COLO829 (cell line): ENCODE results near the gene SPON2.

Experiments used
- DNase-seq: peaks from one replicate; pipeline ENCODE4 v3.0.0; 2012; ENCODE audit warnings: low spot score

The SPON2 gene

DNA sequence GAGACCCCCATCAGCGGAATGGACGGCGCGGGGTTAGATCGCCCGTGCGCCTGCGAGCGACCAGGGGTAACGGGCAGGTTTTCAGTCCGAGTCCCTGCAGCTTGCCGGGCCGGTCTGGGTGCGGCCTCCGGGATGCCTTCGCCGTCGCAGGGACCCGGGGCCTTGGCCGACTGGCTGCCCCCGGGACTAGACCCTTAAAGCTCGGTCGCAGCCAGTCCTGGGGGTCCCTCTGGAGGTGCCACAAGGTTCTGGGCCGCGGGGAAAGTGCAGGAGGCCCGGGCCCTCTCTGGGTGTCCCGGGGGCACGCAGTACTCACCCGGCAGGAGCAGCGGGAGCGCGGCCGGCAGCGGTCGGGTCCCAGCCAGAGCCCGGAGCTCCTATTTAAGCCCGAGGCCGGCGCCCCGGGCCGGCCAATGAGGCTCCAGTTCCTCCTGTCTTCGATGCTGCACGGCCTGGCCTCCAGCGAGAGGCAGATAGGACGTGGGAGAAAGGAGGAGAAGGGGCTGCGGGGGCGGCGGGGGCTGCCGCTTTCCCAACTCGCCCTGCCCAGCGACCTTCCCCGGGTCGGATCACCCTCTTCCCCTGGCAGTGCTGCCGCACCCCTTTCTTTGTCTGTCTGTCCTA lies at the start of gene SPON2:
Gene SPON2 (minus strand): TSS at position 356 of the 624 bp plus-strand sequence.
- no peak for DNase-seq

GRCh38 chr4:1221155-1221870 lies 48.9 kb upstream of the SPON2 start:
- DNase-seq = no peak

DNA sequence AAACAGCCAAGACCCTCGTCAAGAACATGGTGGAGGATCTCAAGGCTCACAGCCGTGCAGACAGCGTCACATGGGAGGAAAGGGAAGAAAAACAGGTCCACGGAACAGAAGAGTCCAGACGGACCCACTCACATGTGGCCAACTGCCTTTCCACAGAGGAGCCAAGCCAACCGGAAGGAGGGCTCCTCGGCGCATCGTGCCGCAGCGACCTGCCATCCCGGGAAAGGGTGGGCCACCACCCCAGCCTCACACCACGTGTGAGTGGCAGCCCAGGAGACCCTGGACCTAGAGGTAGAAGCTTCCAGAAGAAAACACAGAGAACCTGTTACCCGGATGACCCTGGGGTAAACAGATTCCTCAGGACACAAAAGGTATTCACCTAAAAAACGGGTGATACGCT lies 48.2 kb upstream of the SPON2 start:
- DNase-seq = no peak

GRCh38 chr4:1219566-1219950 lies 47.2 kb upstream of the SPON2 start:
- no peak for DNase-seq

DNA sequence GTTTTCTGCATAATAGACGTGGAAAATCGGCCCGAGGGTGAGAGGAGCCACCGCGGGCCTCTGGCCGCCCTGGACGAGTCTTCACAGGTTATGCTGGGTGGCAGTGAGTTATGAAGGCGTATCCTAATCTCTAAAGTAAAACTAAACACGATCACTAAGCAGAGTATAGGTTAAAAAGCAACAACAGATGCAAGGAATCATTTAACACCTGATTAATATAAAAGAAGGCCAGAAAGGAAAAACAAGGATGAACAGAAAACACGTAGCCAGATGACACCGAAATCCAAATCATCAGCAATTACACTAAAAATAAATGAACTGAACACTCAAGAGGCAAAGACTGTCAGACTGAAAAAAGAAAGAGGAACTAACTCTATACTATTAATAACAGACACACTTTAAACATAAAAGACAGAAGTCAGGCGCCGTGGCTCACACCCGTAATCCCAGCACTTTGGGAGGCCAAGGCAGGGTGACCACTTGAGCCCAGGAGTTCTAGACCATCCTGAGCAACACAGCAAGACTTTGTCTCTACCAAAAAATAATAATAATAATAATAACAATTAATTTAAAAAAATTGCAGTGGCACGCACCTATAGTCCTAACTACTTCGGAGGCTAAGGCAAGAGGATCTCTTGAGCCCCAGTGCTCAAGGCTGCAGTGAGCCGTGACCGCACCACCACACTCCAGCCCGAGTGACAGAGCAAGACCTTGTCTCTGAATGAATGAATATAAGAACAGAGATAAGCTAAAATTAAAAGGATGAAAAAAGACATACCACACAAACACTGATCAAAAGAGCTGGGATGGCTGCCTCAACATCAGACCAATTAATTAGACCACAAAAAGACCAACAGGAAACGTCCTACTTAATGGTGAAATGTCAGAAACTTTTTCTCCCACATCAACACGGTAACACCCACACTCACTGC lies 46.5 kb upstream of the SPON2 start:
- no peak for DNase-seq

GRCh38 chr4:1217366-1217765 lies 45.0 kb upstream of the SPON2 start:
- no peak for DNase-seq

DNA sequence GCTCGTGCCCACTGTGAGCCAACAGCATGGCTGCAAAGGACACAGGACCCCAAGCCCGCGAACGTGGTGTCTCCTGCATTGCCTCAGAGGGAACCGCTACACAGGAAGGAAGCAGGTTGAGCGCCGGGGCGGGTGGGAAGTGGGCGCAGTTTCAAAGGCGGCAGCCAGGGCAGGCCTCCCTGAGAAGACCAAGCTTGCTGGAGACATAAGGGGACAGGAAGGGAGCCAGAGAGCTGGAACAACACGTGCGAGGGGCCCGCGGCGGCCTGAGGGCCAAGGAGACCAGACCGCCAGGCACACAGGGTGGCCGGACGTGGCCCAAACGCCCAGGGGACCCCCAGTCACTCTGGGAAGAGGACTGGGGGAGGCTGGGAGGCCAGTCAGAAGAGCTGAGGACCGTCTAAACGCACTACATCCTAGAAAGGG lies 44.5 kb upstream of the SPON2 start:
- no peak for DNase-seq

- DNase-seq = no peak
Measured at GRCh38 chr4:1216076-1216614, 43.8 kb upstream of the SPON2 start.

DNA sequence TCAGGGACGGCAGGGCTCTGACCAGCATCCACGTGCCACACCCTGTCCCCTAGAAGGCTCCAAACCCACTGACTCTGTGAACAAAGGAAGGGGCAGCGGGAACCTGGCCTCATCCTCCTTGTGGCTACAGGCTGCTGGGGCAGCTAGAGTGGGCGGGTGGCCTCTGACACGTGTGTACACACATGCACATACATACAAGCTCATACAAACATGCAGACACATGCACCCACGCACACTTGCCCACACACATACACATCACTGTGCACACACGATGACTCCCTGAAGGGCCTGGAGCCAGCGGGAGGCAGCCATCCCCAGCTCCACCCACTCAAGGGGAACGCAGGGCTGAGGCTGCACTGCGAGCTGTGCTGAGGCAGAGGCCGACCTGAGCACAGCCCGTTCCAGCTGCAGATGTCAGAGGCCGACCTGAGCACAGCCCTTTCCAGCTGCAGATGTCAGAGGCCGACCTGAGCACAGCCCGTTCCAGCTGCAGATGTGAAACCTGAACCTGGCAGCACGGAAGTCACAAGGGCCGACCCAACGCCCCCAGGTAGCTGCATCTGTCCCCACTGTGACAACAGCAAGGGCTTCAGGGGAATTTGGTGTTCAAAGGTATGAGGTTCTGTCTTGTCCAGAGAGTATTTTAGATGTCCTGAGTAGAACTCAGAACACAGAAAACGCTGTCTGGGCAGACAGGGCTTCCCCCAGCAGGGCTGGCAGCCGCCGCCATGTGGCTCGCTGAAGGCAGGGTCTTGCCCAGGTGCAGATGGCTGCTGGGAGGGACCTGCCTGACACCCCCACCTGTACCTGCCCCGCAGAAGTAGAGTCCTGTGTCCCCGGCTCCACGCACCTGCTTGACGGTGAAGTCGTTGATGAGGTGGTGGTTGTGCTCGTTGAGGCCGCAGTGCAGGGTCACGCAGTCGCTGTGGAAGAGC lies 43.0 kb upstream of the SPON2 start:
- no peak for DNase-seq

GRCh38 chr4:1214101-1215095 lies 42.0 kb upstream of the SPON2 start:
- DNase-seq = no peak

GRCh38 chr4:1213336-1213995 lies 41.1 kb upstream of the SPON2 start:
- DNase-seq = no peak

DNA sequence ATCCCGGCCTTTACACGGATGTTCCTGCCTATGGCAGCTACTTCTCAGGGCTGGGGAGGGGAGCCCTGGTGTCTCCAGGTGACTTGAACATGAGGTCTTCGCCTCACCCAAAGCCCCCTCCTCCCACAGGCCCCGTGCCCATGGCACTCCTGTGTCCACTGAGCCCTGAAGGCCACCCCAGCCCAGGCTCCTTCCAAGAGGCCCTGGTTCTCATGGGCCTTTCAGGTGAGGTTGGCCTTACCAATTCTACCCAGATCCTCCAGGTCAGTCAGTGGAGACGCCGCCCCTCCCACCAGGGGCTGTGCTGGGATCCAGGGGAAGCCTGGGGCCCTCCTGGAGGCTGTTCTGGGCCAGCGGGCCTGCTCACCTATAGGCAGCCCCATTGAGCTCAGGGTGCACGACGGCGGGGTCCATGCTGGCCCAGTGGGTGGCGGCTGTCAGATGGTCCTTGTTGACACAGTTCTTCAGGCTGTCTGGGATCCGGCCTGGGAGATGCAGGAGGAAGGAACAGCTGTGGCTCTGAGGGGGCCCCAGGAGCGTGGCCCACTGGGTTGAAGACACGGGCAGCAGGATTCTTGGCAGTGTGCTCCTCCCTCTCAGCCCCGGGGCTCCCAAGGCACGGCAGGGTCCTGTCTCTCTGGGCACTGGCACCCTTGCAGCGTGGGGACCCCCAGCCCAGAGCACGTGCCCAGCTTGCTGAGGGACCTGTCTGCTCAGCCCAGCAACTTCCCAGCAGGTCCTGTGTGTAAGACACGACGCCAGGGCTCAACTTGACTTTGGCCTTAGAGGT lies 40.4 kb upstream of the SPON2 start:
- no peak for DNase-seq

DNA sequence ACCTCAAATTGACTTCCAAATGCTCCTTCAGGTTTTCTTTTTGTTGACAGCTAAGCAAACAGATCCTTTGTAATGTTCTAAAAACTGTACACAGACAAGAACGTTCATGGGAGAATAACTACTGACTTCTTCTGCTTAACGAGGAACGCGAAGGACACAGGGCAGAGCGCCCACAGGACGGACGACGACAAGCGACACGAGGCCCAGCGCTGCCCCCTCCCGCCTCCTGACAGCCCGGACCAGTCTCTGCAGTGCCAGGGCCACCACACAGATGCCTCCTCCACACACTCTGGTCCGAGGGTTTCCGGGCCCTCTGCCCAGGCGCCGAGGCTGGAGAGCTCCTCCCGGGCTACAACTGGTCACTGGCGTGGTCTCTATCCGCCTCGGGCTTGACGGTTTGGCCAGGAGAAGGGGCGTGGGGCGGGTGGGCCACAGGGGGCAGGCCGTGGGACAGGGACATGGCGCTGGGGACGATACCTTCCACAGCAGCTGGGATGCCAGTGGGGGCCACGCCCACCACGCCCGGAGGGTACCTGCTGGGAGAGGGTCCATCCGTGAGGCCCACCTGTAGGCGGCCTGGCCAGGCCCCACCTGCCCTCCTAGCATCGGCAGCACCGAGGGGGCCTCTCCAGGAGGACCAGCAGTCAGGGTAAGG lies 39.6 kb upstream of the SPON2 start:
- no peak for DNase-seq

- DNase-seq = no peak
Measured at GRCh38 chr4:1211371-1211770, 39.0 kb upstream of the SPON2 start.

DNA sequence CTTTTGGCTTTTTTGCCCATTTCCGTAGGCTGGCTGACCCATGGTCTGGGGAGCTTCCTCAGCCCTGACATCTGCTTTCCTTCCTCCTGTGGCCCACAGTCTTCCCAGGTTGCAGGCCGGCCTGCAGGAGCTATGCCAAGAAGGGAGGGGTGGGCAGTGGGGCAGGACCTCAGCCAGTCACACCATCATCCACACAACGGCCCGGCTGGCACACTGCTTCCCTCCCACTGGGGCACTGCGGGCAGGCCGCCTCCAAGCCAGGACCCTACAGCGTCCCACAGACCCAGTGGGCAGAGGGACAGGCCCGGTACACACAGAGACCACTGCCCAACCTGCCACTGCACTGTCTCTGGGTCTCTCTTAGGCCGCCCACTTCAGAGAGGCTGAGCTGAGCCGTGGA lies 38.6 kb upstream of the SPON2 start:
- no peak for DNase-seq

DNA sequence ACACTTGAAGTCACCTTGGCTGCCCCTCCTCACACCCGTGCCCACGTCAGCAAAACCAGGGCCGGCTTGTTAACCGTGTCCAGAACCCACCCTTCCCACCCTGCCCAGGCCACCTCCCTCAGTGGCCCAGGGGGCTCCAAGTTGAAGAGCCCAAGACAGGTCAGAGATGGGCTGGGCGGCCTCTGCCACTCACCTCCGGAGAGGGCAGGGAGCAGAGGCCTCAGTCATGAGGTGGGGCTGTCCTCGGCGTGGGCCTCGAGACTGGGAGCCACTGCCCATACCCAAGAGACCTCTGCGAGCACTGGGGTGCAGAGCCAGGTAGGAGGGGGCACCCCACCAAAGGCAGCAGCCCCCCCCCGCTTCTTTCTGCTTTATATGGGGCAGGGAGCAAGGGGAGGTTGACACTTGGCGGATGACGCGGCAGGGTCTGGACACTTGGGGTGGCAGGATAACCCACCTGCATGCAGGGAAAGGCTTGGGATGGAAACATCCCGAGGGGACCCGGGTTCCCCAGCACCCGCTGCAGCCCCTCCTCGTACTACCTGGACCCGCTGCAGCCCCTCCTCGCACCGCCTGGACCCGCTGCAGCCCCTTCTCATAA lies 38.0 kb upstream of the SPON2 start:
- DNase-seq = no peak

DNA sequence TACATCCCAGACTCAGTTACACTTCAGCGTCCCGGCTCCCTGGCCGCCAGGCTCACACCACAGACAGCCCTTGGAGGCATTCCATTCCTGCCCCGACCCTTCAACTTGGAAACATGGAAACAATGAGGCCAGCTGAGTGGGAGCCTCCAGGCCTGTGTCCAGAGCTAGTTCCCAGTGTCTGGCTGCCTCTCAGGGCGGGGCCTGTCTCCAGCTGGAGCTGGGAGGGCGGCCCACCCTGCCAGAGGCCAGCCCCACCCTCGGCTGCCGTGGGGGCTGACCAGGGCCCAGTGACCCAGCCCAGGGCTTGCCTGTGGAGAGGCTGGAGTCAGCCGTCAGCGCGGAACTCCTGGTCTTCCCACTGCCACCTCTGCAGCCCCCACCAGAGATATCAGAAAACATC lies 37.4 kb upstream of the SPON2 start:
- DNase-seq = no peak
